ENCODE results near the gene F7.

The F7 gene

DNA sequence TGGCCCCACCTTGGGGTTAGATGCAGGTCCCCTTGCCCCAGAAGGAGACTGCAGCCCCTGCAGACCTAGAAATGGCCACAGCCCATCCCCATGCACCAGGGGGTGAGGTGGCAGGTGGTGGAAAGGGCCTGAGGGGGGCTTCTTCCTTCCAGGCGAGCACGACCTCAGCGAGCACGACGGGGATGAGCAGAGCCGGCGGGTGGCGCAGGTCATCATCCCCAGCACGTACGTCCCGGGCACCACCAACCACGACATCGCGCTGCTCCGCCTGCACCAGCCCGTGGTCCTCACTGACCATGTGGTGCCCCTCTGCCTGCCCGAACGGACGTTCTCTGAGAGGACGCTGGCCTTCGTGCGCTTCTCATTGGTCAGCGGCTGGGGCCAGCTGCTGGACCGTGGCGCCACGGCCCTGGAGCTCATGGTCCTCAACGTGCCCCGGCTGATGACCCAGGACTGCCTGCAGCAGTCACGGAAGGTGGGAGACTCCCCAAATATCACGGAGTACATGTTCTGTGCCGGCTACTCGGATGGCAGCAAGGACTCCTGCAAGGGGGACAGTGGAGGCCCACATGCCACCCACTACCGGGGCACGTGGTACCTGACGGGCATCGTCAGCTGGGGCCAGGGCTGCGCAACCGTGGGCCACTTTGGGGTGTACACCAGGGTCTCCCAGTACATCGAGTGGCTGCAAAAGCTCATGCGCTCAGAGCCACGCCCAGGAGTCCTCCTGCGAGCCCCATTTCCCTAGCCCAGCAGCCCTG, 12.8 kb downstream of the F7 start:
- no peak for DNase-seq (ENCODE audit: low spot score)

DNA sequence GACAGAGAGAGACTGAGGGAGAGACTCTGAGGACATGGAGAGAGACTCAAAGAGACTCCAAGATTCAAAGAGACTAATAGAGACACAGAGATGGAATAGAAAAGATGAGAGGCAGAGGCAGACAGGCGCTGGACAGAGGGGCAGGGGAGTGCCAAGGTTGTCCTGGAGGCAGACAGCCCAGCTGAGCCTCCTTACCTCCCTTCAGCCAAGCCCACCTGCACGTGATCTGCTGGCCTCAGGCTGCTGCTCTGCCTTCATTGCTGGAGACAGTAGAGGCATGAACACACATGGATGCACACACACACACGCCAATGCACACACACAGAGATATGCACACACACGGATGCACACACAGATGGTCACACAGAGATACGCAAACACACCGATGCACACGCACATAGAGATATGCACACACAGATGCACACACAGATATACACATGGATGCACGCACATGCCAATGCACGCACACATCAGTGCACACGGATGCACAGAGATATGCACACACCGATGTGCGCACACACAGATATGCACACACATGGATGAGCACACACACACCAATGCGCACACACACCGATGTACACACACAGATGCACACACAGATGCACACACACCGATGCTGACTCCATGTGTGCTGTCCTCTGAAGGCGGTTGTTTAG, 13.7 kb downstream of the F7 start:
- no peak for DNase-seq (ENCODE audit: low spot score)

GRCh38 chr13:113119822-113120189, 14.2 kb downstream of the F7 start:
- no peak for DNase-seq (ENCODE audit: low spot score)

DNA sequence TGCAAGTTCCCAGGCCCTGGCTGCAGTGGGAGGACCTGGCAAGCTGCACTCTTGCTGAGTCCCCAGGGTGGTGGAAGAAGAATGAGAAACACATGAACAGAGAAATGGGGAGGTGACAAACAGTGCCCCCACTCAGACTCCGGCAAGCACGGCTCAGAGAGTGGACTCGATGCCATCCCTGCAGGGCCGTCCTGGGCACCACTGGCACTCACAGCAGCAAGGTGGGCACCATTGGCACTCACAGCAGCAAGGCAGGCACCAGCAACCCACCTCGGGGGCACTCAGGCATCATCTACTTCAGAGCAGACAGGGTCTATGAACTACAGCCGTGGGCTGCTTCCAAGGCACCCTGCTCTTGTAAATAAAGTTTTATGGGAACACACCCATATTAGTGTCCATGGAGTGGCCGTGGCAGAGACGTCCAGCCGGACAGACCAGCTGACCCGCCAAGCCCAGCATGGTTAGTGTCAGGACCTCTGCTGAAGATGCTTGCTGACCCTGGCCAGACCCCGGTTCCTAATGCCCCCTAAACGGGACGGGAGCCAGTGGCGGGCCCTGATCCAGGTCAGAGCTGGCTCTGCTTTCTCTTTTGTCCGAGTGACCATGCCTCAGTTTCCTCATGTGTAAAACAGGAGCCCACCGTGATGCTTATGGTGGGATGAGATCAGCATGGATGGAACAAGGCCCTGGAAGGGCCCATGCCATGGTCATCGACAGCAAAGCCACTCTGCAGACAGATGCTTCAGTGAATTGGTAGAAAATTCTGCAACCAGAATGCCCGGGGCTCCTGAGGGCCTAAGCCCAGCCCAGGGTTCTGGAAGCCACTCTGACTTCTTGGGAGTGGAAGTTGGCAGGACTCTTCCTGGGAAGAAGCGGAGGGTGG, 14.9 kb downstream of the F7 start:
- DNase-seq (ENCODE audit: low spot score) = no peak

GRCh38 chr13:113121183-113121927, 15.8 kb downstream of the F7 start:
- no peak for DNase-seq (ENCODE audit: low spot score)

DNA sequence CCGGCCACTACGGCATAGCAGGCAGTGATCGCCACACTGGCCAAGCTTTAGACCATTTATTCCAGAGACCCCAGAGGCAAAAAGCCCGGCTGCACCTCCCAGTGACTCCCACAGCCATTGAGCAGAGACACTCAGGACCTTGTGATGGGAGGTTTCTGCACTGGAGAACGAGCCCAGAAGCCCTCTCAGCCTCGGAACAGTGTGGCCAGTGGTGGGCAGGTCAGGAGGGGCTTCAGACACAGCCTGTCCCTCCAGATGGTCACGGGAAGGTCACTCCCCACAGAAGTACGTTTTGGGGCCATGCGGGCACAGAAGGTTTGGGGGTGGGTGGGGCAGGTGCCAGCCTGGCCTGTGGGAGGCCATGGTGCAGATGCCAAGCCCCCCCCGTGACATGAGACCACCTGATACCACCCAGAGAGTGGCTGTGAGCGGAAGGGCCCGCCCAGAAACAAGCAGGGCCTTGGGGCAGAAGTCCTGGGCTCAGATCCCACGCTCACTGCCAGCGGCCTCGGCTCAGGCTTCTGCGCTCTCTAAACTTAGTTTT, 16.4 kb downstream of the F7 start:
- no peak for DNase-seq (ENCODE audit: low spot score)

DNA sequence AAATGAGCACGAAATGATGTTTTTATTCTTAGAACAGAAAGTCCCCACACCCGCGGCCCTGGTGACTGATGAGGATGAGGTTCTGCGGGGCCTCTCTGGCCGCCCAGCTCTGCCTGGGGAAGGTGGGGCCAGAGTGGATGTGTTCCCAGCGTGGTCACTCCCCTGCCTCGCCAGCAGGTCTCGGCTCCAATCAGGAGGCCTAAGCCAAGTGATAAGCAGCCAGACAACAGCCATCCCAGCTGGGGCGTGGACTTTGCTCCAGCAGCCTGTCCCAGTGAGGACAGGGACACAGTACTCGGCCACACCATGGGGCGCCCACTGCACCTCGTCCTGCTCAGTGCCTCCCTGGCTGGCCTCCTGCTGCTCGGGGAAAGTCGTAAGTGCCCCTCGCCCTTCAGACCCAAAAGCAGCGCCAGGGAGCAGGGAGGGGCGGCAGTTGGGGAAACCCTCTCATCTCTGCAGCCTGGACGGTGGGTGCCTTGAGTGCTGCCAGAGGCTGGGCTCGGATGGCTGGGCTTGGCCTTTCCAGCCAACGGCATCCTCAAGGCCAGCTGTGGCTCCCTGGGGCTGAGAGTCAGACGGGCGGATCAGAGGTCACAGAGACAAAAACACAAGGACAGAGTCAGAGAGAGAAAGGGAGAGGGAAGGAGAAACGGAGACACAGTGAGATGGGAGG, 17.1 kb downstream of the F7 start, which contains the start of gene F10:
Gene F10, plus strand, starts transcription at position 250 of the 676 bp plus-strand sequence. Its CDS starts 57 bp downstream, at position 307.
- no peak for DNase-seq (ENCODE audit: low spot score)

DNA sequence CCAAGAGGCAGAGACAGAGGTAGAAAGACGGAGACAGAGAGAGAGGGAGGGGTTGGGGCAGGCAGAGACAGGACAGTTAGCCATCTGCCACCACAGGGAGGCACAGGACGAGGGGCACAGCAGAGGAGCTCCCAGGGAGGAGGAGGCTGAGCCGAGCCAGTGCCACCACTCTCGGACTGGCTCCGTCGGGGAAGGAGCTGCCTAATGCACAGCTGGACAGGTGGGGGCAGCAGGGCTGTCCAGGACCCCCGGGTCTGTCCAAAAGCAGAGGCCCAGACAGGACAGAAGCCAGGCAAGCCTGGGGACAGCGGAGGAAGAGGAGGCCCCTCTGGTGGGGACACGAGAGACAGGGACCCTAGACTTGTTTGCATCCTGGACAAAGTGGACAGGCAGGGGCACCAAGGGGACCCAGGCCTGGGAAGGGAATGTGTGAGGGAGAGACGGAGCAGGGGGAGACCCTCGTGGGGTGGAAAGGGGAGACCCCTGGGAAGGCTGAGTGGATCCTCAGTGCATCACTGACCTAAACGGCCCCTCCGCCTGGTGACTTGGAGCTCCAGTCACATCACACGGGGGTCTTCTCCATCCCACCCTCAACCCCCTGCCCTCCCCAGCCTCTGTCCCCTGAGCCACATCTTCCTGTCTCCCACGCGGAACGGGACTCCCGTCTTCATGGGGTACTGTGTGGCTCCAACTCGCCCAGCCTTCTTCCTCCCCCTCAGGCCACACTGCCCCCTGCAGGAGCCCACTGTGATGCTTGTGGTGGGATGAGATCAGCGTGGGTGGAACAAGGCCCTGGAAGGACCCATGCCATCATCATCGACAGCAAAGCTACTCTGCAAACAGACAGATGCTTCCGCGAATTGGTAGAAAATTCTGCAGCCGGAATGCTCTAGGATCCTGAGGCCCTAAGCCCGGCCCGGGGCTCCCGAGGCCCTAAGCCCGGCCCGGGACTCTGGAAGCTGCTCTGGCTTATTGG, 17.9 kb downstream of the F7 start:
- no peak for DNase-seq (ENCODE audit: low spot score)

- no peak for DNase-seq (ENCODE audit: low spot score)
These were observed 18.8 kb downstream of the F7 start for GRCh38 chr13:113124211-113124970.

- DNase-seq (ENCODE audit: low spot score) = no peak
These were observed 20.1 kb downstream of the F7 start for GRCh38 chr13:113125506-113126264.

DNA sequence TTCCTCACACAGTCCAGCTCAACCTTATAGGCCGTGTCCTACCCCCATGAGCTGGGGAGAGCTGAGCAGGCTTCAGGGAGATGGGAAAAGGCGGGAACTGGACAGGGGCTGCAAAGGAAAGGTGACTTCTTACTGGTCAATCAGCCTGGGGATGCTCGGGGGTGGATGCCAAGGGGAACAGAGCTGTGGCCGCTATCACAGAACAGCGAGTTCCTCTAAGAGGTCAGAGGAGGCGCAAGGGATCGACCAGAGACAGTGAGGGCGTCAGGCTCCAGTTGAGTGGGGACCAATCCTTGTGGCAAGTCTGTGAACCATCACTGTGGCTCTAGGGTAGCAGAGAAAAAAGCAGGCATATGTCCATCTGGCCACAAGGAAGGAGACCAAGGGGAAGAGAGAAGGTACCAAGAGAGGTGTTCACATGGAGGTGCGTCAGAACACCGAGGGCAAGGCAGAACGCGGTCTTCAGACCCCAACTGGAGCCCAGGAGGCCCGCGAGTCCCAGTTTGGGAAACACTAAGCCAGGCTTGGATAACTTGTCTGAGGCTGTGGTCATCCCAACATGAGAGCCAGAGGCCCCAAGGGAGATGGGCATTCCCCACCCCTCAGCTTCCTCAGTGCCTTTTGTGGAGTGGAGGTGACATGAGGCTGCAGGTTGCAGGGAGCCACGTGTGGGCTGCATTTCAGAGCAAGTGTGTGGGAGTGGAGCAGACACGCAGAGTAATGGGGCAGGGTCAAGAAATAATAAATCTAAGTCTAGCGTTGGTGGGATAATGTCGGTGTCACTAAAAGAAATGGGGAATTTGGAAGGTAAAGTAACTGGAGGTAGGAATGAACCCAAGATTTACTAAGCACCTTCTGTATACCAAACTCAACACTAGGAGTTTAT, 20.9 kb downstream of the F7 start:
- DNase-seq (ENCODE audit: low spot score) = no peak

- no peak for DNase-seq (ENCODE audit: low spot score)
These were observed 23.9 kb downstream of the F7 start for GRCh38 chr13:113129480-113129879.

GRCh38 chr13:113129921-113130750, 24.5 kb downstream of the F7 start:
- peak; percentile 19 for DNase-seq (ENCODE audit: low spot score)

DNA sequence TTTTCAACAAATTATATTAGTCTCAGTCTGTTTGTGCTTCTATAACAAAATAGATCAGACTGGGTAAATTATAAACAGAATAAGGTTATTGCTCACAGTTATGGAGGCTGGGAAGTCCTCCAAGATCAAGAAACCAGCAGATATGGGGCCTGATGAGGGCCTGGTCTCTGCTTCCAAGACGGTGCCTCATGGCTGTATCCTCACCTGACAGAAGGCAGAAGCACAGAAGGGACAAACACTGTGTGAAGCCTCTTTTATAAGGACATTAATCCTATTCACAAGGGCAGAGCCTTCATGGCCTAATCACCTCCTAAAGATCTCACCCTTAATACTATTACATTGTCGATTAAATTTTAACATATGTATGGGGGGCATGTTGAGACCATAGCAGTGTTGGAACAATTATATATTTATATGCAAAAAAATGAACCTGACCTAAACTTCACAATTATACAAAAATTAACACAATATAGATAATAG, 29.7 kb downstream of the F7 start:
- DNase-seq (ENCODE audit: low spot score) = no peak

DNA sequence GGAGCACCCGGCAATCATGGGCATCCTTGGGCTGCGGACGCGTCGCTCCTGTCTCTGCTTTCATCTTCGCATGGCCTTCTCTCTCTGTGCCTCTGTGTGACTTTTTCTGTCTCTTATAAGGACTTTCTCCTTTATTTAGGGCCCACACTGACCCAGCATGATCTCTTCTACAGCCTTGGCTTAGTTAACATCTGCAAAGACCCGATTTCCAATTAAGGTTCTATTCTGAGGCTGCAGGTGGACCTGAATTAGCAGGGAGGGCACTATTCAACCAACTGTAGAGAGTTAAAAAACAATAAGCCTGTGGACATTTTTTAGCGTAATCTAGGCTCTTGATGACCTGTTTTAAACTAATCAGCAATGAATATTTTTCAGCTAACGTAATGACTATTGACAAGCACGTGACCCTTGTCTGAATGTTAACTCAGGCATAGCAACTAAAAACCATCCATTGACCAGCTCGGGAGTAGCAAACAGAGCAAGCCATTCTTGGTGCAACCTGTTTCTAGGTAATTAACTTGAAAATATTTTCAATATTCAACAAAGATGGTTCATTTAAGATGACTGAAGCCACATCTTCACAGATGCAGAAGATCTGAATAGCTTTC, 32.2 kb downstream of the F7 start:
- no peak for DNase-seq (ENCODE audit: low spot score)

Measured in activated CD4-positive, alpha-beta T cell treated with anti-CD3 and anti-CD28 coated beads, Interleukin-2, Interleukin-4, amounts not matched to agents 100 ng/mL and 50 ng/mL, durations not matched to agents 16 hours and 8 hours (primary cell).